D341Med (cell line): Measurements from ENCODE around the gene CR1.
"Not testable (repeated sequence)": the region's sequence is repeated elsewhere in the genome, so short reads cannot be mapped to it uniquely, and the experiment has no call there.

Source experiments
- DNase-seq: peaks from one replicate; pipeline ENCODE4 v3.0.0; 2012; ENCODE audit warnings: low spot score

The CR1 gene

GRCh38 chr1:207676153-207676552 lies 180.2 kb downstream of the CR1 start:
- DNase-seq, result no peak

- DNase-seq, result not testable (repeated sequence)
Observed at GRCh38 chr1:207680590-207681388, 184.8 kb downstream of the CR1 start.

- DNase-seq, result not testable (repeated sequence)
Observed at GRCh38 chr1:207682872-207683434, 187.0 kb downstream of the CR1 start.

GRCh38 chr1:207690551-207690950 lies 194.6 kb downstream of the CR1 start:
- DNase-seq, result not testable (repeated sequence)

GRCh38 chr1:207691010-207691409 lies 195.1 kb downstream of the CR1 start:
- no peak for DNase-seq
